Daoy (cell line): ENCODE data around the gene WDR43. TPM values are rescaled to one million over a fixed set of nuclear protein-coding genes. Genes with fewer than 3 reads are reported as not detected.
"Not testable (repeated sequence)": the region's sequence is repeated elsewhere in the genome, so short reads cannot be mapped to it uniquely, and the experiment has no call there.

Experiments
- DNase-seq: peaks from one replicate; pipeline ENCODE4 v3.0.0-alpha.2; 2015; ENCODE audit warnings: low read depth
- total RNA-seq: library from RNA; depleted of rRNA; stranded (reverse); fragments of >200 nt; shearing (Covaris generic); gene quantifications from 2 replicates; pipeline ENCODE4 v1.2.3, GENCODE V29; 2014

WDR43 gene
- total RNA-seq, 1 experiment from 2014 or later = 108 TPM

DNA sequence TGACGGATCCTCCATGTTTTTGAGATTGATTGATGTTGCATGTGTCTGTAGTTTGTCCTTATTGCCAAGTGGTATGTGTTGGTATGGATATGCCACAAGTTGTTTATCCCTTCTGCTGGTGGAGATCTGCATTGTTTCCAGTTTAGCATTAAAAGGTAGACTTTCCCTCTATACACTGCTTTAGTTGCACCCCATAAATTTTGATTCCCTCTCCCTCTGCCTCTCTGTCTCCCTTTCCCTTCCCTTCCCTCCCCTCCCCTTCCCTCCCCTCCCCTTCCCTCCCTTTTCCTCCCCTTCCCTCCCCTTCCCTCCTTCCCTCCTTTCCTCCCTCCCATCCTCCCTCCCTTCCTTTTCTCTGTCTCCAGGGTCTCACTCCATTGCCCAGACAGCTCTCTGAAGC is 68.0 kb downstream of the WDR43 start:
- DNase-seq = no peak

DNA sequence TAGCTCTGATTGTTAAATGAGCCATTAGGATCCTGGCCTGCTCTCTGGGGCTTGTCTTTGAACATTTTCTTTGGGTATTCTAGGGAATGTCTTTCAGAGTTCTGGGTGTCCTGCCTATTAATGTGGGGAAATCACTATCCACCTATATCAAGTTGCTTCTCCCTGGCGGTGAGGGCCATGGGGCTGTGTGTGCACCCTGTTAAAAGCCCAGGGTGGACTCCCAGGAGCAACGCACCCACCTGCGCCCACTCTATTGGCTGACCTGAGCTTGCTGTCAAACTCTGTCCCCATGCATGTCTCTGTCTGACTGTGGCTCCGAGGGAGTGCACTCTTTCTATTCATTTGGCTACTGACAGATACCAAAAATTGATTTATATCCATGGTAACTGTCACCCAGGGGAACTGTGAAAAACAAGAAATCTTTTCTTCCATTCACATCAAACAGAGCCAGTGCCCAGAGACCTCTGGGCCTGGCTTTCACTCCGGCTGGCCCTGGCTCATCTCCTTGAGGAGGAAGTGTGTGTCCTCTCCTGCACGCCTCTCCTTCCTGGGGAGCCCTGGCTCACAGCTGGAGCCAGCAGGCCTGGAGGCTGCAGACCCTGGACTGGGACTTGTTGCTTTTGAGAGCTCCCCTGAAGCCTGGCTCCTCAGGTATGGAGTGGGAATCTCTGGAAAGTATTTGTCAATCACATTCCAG is 76.1 kb downstream of the WDR43 start:
- DNase-seq = no peak

DNA sequence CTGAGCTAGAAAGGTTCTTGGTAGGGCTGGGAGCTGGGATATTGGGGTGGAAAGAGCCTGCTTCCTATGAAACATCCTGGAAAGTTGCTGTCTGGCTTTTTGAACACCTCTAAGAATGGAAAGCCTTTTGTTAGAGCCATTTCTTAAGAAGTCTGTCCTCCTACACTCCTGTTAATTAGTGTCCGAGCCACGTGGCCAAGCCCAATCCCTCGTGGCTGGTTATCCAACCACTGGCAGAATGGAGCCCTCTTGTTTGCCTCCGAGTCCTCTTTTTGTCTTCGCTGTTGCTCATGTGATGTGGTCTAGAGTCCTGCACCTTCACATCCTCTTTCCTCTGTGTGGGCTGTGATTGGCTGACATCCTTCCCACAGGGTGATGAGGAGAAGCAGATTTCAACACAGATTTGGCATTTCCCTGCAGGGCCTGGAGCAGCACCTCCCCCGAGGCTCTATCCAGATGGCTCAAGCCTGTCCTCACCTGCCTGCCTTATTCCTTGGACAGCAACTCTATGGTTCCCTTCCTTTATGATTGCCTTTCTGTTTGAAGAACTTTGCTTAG is 78.4 kb downstream of the WDR43 start:
- DNase-seq = no peak

DNA sequence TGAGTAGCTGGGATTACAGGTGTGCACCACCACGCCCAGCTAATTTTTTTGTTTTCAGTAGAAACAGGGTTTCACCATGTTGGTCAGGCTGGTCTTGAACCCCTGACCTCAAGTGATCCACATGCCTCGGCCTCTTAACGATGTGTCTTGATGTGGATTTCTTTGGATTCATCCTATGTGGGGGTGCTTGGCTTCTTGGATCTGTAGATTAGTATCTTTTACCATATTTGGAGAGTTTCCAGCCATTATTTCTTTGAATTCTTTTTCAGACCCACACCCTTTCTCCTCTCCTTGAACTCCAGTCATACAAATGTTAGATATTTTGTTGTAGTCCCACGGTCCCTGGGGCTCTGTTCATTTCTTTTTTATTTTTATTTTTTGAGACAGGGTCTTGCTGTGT is 79.8 kb downstream of the WDR43 start:
- DNase-seq = no peak

DNA sequence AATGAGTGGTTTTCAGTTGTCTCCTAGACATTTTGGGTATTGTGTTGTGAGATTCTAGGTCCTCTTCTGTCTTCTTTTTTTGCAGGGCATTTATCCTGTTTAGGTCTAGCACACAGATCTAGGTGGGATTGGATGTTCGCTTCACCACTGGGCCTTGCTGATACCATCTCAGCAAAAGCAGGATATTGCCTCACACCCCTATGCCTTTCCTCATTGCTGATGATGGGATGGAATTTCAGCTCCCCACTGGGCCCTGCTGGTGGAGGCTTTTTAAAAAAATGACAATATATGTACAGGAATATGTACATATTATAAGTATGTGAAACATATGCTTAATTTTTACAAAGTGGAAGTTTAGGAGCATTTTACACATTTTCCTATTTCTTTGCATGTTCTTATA is 81.2 kb downstream of the WDR43 start:
- no peak for DNase-seq

GRCh38 chr2:28976584-28976983 is 82.1 kb downstream of the WDR43 start:
- DNase-seq = peak; percentile 94

DNA sequence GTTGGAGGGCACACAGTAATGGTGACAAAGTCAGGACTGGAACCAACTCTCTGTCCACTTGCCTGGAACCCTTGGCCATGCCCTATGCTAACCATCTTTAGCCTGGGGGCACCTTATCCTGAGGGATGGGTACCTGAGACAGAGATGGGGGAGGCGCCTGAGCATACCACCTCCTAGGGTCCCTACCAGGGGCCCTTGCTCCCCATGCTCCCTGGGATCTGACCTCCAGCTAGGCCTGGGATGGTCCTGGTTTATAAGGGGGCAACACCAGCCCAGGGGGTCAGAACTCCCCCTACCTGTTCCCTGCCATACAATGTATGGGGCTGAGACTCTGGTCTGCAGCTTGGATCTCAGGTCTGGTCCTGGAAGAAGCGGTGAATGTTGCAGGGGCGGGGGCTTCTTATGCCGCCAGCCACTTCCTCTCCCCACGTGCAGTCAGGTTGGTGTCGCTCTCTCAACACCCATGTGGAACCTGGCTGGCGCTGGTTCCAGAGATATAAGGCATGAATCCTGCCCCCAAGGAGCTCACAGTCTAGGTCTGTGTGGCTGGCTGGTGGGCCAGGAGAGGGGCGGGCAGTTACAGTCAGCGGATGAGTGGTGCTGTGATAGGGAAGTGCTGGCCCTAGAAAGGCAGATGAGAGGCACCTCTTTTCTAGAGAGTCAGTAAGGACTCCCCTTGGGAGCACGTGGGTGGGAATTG is 82.9 kb downstream of the WDR43 start:
- DNase-seq = no peak

- DNase-seq = not testable (repeated sequence)
Observed at GRCh38 chr2:28978001-28978400, 83.5 kb downstream of the WDR43 start.

DNA sequence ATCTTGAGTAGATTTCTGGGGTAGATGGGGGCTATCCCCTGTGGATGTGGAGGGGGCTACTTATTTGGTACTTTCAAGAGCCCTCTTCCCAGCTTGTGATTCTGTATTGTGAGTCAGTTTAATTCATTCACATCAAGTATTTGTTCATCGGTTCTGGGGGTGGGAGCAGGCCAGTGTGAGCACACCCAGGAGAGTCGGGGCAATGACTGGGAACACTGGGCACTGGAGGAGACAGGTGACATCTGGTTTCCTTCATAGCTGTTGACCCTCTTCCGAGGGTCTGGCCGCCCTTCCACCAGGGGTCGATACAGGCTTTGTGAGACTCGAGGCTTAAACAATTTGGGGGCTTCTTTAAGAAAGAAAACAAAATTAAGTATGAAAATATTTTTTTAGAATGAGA is 84.1 kb downstream of the WDR43 start:
- DNase-seq = no peak

DNA sequence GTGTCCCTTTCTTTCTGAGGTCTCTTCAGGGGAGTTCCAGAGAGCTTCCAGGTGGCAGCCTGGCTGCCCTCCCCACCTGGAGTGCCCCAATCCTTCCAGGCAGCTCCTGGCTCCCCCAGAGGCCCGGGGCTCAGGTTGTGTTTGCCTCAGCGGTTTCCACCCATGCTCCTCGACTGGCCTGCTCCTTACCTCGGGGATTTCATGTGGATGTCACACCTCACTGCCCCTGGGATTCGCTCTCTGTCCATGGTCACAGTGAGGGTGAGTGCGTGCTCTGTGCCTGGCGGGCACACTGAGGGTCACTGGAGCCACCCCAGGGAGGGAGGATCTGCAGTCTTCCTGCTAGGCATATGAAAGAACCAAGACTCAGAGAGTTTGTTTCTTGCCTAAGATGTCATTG is 84.6 kb downstream of the WDR43 start:
- DNase-seq = no peak

DNA sequence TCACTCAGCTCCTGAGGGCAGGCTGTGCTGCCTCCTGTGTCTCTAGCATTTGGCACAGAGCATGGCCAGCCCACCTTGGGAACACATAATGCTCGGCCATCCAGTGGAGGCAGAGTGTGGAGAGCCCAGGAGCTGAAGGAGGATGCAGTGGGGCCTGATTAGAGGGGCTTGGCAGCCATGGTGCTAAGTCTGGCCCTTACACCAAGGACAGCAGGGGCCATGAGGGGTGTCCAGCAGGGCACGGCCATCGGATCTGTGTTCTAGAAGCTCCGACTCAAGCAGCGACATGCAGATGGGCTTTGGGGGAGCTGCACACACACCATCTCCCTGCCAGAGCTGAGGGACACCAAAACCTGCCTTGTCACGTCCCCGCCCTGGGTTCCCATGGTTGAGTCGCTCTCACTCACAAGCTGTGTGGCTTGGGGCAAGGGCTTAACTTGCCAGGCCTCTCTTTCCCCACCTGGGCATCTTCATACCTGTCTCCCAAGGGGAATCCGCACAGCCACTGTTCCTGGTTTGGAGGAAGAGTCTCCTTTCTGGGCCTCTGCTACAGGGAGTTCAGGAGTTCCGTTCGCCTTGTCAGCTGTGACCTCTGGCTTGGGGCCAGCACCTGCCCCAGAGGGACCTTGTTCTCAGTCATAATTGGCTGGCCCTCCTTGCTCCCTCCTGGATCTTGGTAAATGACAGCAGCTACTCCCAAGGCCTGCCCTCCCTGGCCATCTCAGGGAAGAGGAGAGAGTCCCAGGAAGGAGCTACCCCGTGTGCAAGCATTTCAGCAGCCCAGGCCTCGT is 85.3 kb downstream of the WDR43 start:
- DNase-seq = no peak

DNA sequence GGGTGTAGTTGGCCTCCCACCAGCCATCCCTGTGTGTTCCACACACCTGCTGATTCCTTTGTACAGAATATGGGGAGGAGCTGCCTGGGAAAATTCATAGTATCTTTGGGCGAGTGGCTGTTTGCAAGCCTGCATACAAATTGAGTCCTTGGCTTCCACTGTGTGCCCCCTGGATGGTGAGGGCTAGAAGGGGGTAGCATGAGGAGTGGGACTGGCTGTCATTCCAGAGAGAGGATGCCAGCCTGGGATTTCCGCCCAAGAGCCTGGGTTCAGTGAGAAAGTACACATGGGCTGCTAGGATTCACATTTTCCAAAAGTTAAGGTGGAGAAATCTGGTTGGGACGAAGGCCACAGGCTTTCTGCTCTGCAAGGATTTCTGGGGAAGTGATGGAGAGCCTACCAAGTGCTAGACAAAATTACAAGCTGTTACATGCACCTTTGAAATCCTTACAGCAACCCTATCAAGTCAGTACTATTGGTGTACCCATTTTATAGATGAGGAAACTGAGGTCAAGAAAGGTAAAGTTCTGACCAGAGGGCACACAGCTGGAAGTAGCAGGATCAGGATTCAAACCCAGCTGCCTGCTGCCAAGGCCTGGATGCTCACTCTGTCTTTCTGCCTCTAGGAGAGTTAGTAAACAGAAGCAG is 86.0 kb downstream of the WDR43 start:
- DNase-seq = no peak

DNA sequence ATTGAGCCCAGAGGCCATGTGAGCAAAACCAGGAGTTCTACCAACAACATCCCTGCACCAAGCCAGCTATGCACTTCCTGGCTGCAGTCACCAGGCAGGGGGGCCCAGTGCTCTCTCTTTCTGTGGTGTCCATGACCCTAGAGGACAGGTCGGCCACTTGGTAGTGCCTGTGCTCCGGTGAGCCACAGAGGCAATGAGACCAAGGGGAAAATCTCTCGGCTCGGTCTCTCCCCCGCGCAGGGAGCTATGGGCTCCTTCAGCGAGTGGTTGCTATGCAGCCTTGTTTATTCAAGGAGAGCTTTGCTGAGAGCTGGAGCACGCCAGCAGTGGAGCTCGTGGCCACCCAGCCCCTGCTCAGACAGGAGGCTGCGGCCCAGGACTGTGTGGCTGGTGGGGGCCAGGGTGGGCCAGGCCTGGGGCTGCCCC is 86.6 kb downstream of the WDR43 start, which contains the start of gene TOGARAM2:
TOGARAM2 (plus strand) TSS at position 283 of the 426 bp plus-strand sequence. CDS start 13,537 bp downstream, outside the sequence.
- DNase-seq = no peak

DNA sequence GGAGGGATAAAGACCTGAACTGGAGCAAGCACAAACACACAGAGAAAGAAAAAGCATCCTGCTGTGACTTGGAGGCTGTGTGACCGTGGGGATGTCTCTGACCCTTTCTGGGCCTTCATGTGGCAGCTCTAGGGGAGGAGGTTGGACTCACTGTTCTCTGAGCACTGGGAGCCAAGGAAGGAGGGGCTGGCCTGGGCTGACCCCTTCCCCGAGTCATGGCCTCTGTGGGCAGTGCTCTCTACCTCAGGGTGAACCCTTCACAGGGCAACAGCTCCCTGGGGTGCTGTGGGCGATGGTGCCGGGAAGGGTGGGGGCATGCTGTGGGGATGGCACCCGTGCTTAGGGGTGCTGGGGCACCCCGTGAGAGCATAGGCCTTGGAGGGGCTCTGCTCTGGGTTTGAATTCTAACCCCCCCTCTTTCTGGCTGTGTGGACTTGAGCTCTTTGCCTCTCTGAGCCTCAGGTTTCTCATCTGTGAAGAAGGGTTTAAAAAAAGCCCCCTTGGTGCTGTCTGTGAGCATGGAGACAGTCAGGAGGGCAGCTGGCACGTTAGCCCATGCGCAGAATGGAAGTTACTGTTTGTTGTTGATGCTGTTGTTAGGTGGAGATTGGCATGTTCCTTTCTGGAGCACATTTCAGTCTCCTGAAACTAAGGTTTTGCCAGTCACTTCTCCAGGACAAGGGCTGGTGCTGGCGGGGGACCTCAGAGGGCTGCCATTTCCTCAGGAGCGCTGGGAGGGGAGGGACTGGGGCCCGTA is 87.3 kb downstream of the WDR43 start:
- no peak for DNase-seq

- DNase-seq = no peak
Observed at GRCh38 chr2:28982381-28982950, 88.0 kb downstream of the WDR43 start.

GRCh38 chr2:28986429-28986828 is 92.0 kb downstream of the WDR43 start:
- no peak for DNase-seq

- no peak for DNase-seq
Observed at GRCh38 chr2:28989973-28990372, 95.5 kb downstream of the WDR43 start.

DNA sequence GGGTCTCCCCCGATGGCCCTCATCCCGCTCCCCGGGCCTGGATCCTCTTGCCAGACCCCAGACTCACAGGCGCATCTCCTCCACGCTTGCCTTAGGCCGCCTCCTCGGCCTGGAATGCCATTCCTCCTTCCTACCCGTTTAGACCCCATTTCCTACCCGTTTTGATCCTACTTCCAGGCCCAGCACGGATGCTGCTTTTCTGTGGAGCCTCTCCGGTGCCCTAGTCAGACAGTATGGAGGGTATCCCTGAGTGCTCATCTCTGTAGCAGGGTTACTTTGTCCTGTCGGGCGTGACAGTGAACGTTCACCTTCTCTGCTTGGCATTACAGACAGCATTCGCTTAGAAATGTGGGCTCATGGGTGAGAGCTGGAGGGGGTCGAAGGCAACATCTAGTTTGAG is 96.0 kb downstream of the WDR43 start:
- no peak for DNase-seq

GRCh38 chr2:28991021-28991420 is 96.6 kb downstream of the WDR43 start:
- no peak for DNase-seq

DNA sequence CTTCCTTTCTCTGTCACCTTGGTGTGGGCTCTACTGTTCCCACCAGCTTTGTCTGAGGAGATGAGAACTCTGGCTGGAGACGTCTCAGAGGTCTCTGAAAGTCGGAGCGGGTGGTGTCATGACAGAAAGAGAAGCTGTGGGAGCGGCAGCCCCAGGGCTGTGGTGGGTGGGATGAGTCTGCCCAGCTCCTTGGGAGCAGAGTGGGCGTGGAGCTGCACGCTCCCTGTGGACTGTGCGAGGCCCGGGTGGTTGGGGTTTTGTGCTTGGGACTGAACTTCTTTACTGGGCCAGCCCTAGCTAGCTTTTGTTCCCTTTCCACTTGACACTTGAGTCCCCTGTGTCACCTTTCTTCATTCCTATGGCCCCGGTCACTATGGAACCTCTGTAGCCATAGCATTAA is 97.0 kb downstream of the WDR43 start:
- DNase-seq = no peak
